WTC11 (cell line): ENCODE measurements around the gene EHBP1.

ENCODE experiments used
- CTCF ChIP-seq: fragments of 200-600 bp; IDR thresholded peaks from 2 replicates; pipeline ENCODE4 v1.8.0; 2022; ENCODE audit warnings: antibody characterized with exemption
- JUN ChIP-seq: sonication (generic); formaldehyde crosslinking; IDR thresholded peaks from 2 replicates; pipeline ENCODE4 v1.8.0; 2023; ENCODE audit warnings: mild to moderate bottlenecking, missing genetic modification reagents
- NFE2L1 ChIP-seq: sonication (generic); formaldehyde crosslinking; IDR thresholded peaks from 2 replicates; pipeline ENCODE4 v1.8.1; 2023; ENCODE audit warnings: missing genetic modification reagents

GRCh38 chr2:62765619-62766376 lies 60.3 kb downstream of the EHBP1 start:
- no peak for TF ChIP-seq JUN (CRISPR knock-in tag)
- TF ChIP-seq NFE2L1, result no peak
- no peak for TF ChIP-seq CTCF
